DOHH2 (cell line): ENCODE results near the gene BLACAT1.

Source experiments
- H3F3A ChIP-seq: fragments of 200-600 bp; sonication (generic), shearing (Covaris generic); 2 replicates; pipeline ENCODE4 v1.6.0; 2016; ENCODE audit warnings: antibody characterized with exemption, mild to moderate bottlenecking; ENCODE audit not compliant: control insufficient read depth, insufficient read depth
- H3K27ac ChIP-seq: fragments of 200-600 bp; sonication (generic); 2 replicates; pipeline ENCODE4 v1.5.1; 2014; ENCODE audit warnings: low read depth, mild to moderate bottlenecking, low read length, moderate library complexity
- H3K27me3 ChIP-seq: fragments of 200-600 bp; sonication (generic); 2 replicates; pipeline ENCODE4 v1.6.1; 2014; ENCODE audit warnings: mild to moderate bottlenecking, low read length, mixed read lengths; ENCODE audit not compliant: control insufficient read depth
- H3K36me3 ChIP-seq: fragments of 200-600 bp; sonication (generic); 2 replicates; pipeline ENCODE4 v1.6.1; 2014; ENCODE audit warnings: mild to moderate bottlenecking, low read length, moderate library complexity, mixed read lengths; ENCODE audit not compliant: control insufficient read depth
- H3K4me1 ChIP-seq: fragments of 200-600 bp; sonication (generic); 2 replicates; pipeline ENCODE4 v1.6.1; 2014; ENCODE audit warnings: mild to moderate bottlenecking, low read length, mixed read lengths; ENCODE audit not compliant: control insufficient read depth
- H3K4me2 ChIP-seq: fragments of 200-600 bp; sonication (generic); 2 replicates; pipeline ENCODE4 v1.6.0; 2014; ENCODE audit warnings: mild to moderate bottlenecking, low read length, moderate library complexity
- H3K4me3 ChIP-seq: fragments of 200-600 bp; sonication (generic); 2 replicates; pipeline ENCODE4 v1.5.1; 2014; ENCODE audit warnings: mild to moderate bottlenecking, low read length, mixed read lengths
- H3K79me2 ChIP-seq: fragments of 200-600 bp; sonication (generic); 2 replicates; pipeline ENCODE4 v1.6.1; 2014; ENCODE audit warnings: mild to moderate bottlenecking, low read length, mixed read lengths; ENCODE audit not compliant: control insufficient read depth
- H3K9me2 ChIP-seq: fragments of 200-600 bp; sonication (generic); replicated peaks from 2 replicates; pipeline ENCODE4 v1.6.1; 2014; ENCODE audit warnings: mild to moderate bottlenecking, low read length, mixed read lengths; ENCODE audit not compliant: control insufficient read depth
- H3K9me3 ChIP-seq: fragments of 200-600 bp; sonication (generic); 2 replicates; pipeline ENCODE4 v1.6.1; 2014; ENCODE audit warnings: antibody characterized with exemption, low read length, mixed read lengths; ENCODE audit not compliant: control insufficient read depth, insufficient read depth
- H4K20me1 ChIP-seq: fragments of 200-600 bp; sonication (generic); 2 replicates; pipeline ENCODE4 v1.6.0; 2014; ENCODE audit warnings: low read depth, mild to moderate bottlenecking, antibody characterized with exemption, low read length, moderate library complexity; ENCODE audit not compliant: control insufficient read depth, insufficient read depth
- CTCF ChIP-seq: fragments of 200-600 bp; sonication (generic); IDR thresholded peaks from one replicate; pipeline ENCODE4 v1.5.1; 2014; ENCODE audit warnings: antibody characterized with exemption, mild to moderate bottlenecking, low read depth, low read length; ENCODE audit not compliant: poor library complexity, severe bottlenecking
- EZH2phosphoT487 ChIP-seq: fragments of 200-600 bp; sonication (generic); IDR thresholded peaks from 2 replicates; pipeline ENCODE4 v1.6.1; 2017; ENCODE audit warnings: borderline replicate concordance, mild to moderate bottlenecking, antibody characterized with exemption, low read length, moderate library complexity, mixed read lengths

Gene BLACAT1

GRCh38 chr1:205451202-205451601 lies 4.6 kb downstream of the BLACAT1 start:
- no peak overlapping the region for H3K4me3 ChIP-seq
- TF ChIP-seq EZH2phosphoT487 (no peak), CTCF (no peak)
- no peak overlapping the region for H3K27ac ChIP-seq
- H3K36me3 ChIP-seq: no peaks in the 10 kb centered on the region
- no peaks in the 10 kb centered on the region for H3K9me2 ChIP-seq
- H3K4me1 ChIP-seq: peaks cover 12% of the 10 kb centered on the region
- H3K27me3 ChIP-seq: peaks cover 55% of the 10 kb centered on the region
- no peak overlapping the region for H3K4me2 ChIP-seq
- H3F3A ChIP-seq: no peaks in the 10 kb centered on the region
- no peaks in the 10 kb centered on the region for H4K20me1 ChIP-seq
- H3K9me3 ChIP-seq: no peaks in the 10 kb centered on the region
- no peaks in the 10 kb centered on the region for H3K79me2 ChIP-seq

- H3K79me2 ChIP-seq: no peaks in the 10 kb centered on the region
- peaks cover 48% of the 10 kb centered on the region for H3K27me3 ChIP-seq
- no peaks in the 10 kb centered on the region for H4K20me1 ChIP-seq
- H3K4me3 ChIP-seq: no peak overlapping the region
- no peak for TF ChIP-seq EZH2phosphoT487
- no peak for TF ChIP-seq CTCF
- no peak overlapping the region for H3K4me2 ChIP-seq
- H3K27ac ChIP-seq: no peak overlapping the region
- no peaks in the 10 kb centered on the region for H3K36me3 ChIP-seq
- H3K9me3 ChIP-seq: no peaks in the 10 kb centered on the region
- H3K4me1 ChIP-seq: peaks cover 17% of the 10 kb centered on the region
- H3F3A ChIP-seq: no peaks in the 10 kb centered on the region
- no peaks in the 10 kb centered on the region for H3K9me2 ChIP-seq
Measured at GRCh38 chr1:205450448-205450847, 5.4 kb downstream of the BLACAT1 start.

GRCh38 chr1:205449750-205450443 lies 5.9 kb downstream of the BLACAT1 start:
- no peaks in the 10 kb centered on the region for H3K9me3 ChIP-seq
- H3K27me3 ChIP-seq: peaks cover 44% of the 10 kb centered on the region
- H3K4me1 ChIP-seq: peaks cover 23% of the 10 kb centered on the region
- no peaks in the 10 kb centered on the region for H3F3A ChIP-seq
- TF ChIP-seq CTCF (no peak), EZH2phosphoT487 (no peak)
- no peaks in the 10 kb centered on the region for H3K79me2 ChIP-seq
- no peak overlapping the region for H3K4me3 ChIP-seq
- no peaks in the 10 kb centered on the region for H3K36me3 ChIP-seq
- H3K27ac ChIP-seq: no peak overlapping the region
- H3K9me2 ChIP-seq: no peaks in the 10 kb centered on the region
- H4K20me1 ChIP-seq: no peaks in the 10 kb centered on the region
- H3K4me2 ChIP-seq: peak overlapping the region; percentile 32; the same call in 1 of the 2 replicates
